22Rv1 (cell line): ENCODE results near the gene CCDC120.

Experiments used
- H3K27ac ChIP-seq: fragments of 450-650 bp; 2 replicates; pipeline ENCODE4 v1.5.1; 2017
- CTCF ChIP-seq: fragments of 450-650 bp; IDR thresholded peaks from 2 replicates; pipeline ENCODE4 v1.5.1; 2017; ENCODE audit warnings: mild to moderate bottlenecking
- ZFX ChIP-seq: fragments of 450-650 bp; IDR thresholded peaks from 2 replicates; pipeline ENCODE4 v1.6.1; 2017; ENCODE audit warnings: antibody characterized with exemption, borderline replicate concordance

Gene CCDC120

GRCh38 chrX:49116716-49117115 is 57.9 kb downstream of the CCDC120 start:
- TF ChIP-seq ZFX, result no peak
- TF ChIP-seq CTCF, result no peak
- H3K27ac ChIP-seq, result no peak overlapping the region

- no peak overlapping the region for H3K27ac ChIP-seq
- TF ChIP-seq ZFX (no peak), CTCF (no peak)
These were observed 58.8 kb downstream of the CCDC120 start for GRCh38 chrX:49117581-49117980.
